Measurements from ENCODE around the gene ATP1A3.

The ATP1A3 gene

GRCh38 chr19:41957161-41957837, 36.7 kb downstream of the ATP1A3 start:
- H3K4me3 ChIP-seq (ENCODE audit: low read length): peak overlapping the region; percentile 94
- DNase-seq (ENCODE audit: low read depth): no peak
- no peak for TF ChIP-seq CTCF (conservative IDR thresholded peaks at IDR 0.05; ENCODE audit: low read length)

GRCh38 chr19:41956621-41957020, 37.4 kb downstream of the ATP1A3 start:
- H3K4me3 ChIP-seq (ENCODE audit: low read length): no peak overlapping the region
- no peak for TF ChIP-seq CTCF (conservative IDR thresholded peaks at IDR 0.05; ENCODE audit: low read length)

GRCh38 chr19:41955521-41955920, 38.5 kb downstream of the ATP1A3 start:
- no peak for DNase-seq (ENCODE audit: low read depth)
- TF ChIP-seq CTCF (conservative IDR thresholded peaks at IDR 0.05; ENCODE audit: low read length): no peak
- H3K4me3 ChIP-seq (ENCODE audit: low read length): no peak overlapping the region

More at GRCh38 chr19:41956621-41957020, 37.4 kb downstream of the ATP1A3 start:
- no peak for DNase-seq (ENCODE audit: low read depth)

GRCh38 chr19:41951686-41952172, 42.3 kb downstream of the ATP1A3 start:
- peak overlapping the region; percentile 5; the same call in 1 of the 2 replicates for H3K4me3 ChIP-seq (ENCODE audit: low read length)
- peak; percentile 94 for TF ChIP-seq CTCF (conservative IDR thresholded peaks at IDR 0.05; ENCODE audit: low read length)
- peak; percentile 58 for DNase-seq (ENCODE audit: low read depth)

GRCh38 chr19:41947091-41947490, 46.9 kb downstream of the ATP1A3 start:
- TF ChIP-seq CTCF (conservative IDR thresholded peaks at IDR 0.05; ENCODE audit: low read length): no peak
- no peak overlapping the region for H3K4me3 ChIP-seq (ENCODE audit: low read length)
- DNase-seq (ENCODE audit: low read depth): no peak

- no peak for DNase-seq (ENCODE audit: low read depth)
- no peak overlapping the region for H3K4me3 ChIP-seq (ENCODE audit: low read length)
- TF ChIP-seq CTCF (conservative IDR thresholded peaks at IDR 0.05; ENCODE audit: low read length): no peak
Observed at GRCh38 chr19:41945135-41945766, 48.8 kb downstream of the ATP1A3 start.

GRCh38 chr19:41944336-41944735, 49.7 kb downstream of the ATP1A3 start:
- DNase-seq (ENCODE audit: low read depth): peak; percentile 80
- no peak for TF ChIP-seq CTCF (conservative IDR thresholded peaks at IDR 0.05; ENCODE audit: low read length)

More at GRCh38 chr19:41944336-41944735, 49.7 kb downstream of the ATP1A3 start:
- H3K4me3 ChIP-seq (ENCODE audit: low read length): no peak overlapping the region
